NB4 (cell line): Measurements from ENCODE around the gene C9orf72.

Source experiments
- DNase-seq: peaks from one replicate; pipeline ENCODE4 v3.0.0; 2010; ENCODE audit warnings: low read depth
- H3K4me3 ChIP-seq: one replicate; pipeline ENCODE4 v1.5.1; 2011; ENCODE audit warnings: mild to moderate bottlenecking, low read depth, low read length, moderate library complexity
- MYC ChIP-seq: IDR thresholded peaks from 2 replicates; pipeline ENCODE4 v1.6.1; 2011; ENCODE audit warnings: low read depth, low read length
- POLR2A ChIP-seq: IDR thresholded peaks from 2 replicates; pipeline ENCODE4 v1.6.1; 2011; ENCODE audit warnings: mild to moderate bottlenecking; ENCODE audit not compliant: insufficient read length; ENCODE audit errors: extremely low read depth
- TF ChIP-seq, protein P1 (sequence below): IDR thresholded peaks from one replicate; pipeline ENCODE4 v1.5.1; 2012; ENCODE audit warnings: low read depth, low read length
- TF ChIP-seq, protein P2 (sequence below): IDR thresholded peaks from 2 replicates; pipeline ENCODE4 v1.6.1; 2011; ENCODE audit warnings: low read depth, low read length

C9orf72 gene

DNA sequence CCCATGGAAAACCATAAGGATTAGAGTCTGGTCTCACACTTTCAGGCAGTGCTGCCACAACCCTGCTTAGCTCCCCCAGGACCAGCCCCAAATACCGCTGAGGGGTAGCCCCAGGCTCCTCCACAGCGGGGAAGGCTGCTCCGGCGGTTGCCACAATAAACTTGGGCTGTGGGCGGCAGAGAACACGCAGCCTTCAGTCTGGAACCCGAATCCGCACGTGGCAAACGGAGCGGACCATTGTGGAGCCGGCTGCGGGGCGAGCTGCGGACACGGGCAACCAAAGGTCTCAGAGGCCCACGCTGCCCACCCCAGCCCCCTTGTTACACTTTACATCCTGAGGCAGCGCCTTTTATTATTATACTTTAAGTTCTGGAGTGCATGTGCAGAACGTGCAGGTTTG, 37.3 kb upstream of the C9orf72 start:
- DNase-seq = no peak
- no peak for TF ChIP-seq POLR2A
- TF ChIP-seq, protein P1, sequence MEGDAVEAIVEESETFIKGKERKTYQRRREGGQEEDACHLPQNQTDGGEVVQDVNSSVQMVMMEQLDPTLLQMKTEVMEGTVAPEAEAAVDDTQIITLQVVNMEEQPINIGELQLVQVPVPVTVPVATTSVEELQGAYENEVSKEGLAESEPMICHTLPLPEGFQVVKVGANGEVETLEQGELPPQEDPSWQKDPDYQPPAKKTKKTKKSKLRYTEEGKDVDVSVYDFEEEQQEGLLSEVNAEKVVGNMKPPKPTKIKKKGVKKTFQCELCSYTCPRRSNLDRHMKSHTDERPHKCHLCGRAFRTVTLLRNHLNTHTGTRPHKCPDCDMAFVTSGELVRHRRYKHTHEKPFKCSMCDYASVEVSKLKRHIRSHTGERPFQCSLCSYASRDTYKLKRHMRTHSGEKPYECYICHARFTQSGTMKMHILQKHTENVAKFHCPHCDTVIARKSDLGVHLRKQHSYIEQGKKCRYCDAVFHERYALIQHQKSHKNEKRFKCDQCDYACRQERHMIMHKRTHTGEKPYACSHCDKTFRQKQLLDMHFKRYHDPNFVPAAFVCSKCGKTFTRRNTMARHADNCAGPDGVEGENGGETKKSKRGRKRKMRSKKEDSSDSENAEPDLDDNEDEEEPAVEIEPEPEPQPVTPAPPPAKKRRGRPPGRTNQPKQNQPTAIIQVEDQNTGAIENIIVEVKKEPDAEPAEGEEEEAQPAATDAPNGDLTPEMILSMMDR = no peak
- TF ChIP-seq MYC = no peak
- TF ChIP-seq, protein P2, sequence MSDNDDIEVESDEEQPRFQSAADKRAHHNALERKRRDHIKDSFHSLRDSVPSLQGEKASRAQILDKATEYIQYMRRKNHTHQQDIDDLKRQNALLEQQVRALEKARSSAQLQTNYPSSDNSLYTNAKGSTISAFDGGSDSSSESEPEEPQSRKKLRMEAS = no peak
- no peak overlapping the region for H3K4me3 ChIP-seq

DNA sequence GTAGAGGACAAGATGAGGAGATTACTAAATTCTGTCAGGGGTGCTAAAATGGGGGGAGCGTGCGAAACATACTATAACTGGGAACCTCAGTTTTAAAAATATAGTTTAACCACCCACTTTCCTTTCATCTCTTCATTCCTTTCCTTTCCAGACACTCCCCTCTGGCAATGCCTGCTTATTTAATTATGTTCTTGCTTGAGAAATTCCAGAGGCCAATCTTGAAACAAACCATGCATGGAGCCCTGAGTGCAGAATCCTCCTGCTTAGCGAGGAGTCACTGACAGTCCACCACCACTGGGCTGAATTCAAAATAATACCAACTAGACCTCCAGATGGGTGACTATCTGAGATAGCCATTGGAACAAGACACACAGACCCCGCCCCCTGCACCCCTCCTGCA, 29.7 kb upstream of the C9orf72 start:
- H3K4me3 ChIP-seq = no peak overlapping the region
- TF ChIP-seq, protein P1 = no peak
- no peak for TF ChIP-seq POLR2A
- TF ChIP-seq, protein P2 = no peak
- TF ChIP-seq MYC = no peak
- no peak for DNase-seq

DNA sequence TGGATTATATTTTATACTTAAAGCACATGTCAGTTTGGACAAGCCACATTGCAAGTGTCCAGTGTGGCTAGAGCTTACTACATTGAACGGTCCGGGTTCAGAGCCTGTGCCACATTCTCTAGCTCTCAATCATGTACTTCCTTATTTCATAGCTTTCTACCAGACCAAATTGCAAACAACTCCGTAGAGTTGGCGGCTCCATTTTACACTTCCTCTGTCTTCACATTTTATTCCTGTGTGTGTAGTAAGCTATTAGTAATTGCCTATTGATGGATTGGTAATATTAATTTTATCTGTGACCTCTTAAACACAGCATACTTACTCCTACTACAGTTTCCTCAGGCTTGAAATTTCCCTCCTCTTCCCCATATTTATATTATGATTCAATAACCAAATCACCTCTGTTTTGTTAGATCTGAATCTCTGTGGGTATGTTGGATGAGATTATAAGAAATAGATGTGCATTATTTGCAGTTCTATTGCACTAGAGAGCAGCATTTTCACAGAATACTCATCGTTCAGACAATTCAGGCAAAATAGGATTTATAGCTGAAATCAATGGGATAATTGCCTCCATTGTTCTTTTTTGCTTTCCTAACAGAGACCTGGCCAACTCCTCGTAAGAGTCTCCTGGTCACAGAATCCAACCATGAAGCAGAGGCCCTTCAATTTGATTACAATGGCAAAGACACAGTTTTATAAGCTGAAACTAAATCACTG, 29.0 kb upstream of the C9orf72 start:
- no peak overlapping the region for H3K4me3 ChIP-seq
- DNase-seq = peak; percentile 37
- no peak for TF ChIP-seq POLR2A
- TF ChIP-seq, protein P2 = 0 out of 2 replicates have a peak, but pooled peaks have one; percentile 22

DNA sequence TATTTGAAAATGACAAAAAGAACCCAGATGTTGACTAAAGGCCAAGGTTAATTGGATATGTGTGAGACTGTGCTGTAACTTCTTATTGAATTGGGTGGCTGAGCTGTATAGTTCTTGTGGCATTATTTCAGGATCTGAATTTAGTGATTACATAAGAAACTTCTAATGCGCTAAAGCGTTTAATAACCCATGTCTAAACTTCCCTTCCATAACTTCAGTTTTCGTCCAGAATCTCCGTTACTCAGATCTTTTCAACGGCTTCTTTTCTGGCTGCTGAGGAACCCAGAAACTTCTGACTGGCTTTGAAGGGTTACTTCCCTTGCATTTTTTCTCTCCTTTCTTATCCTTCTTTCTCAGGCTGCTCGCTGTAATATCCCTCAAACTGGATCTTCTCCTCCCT, 28.1 kb upstream of the C9orf72 start:
- no peak overlapping the region for H3K4me3 ChIP-seq
- TF ChIP-seq POLR2A (no peak), MYC (no peak)
- TF ChIP-seq, protein P2 = no peak
- TF ChIP-seq, protein P1 = no peak
- DNase-seq = no peak

DNA sequence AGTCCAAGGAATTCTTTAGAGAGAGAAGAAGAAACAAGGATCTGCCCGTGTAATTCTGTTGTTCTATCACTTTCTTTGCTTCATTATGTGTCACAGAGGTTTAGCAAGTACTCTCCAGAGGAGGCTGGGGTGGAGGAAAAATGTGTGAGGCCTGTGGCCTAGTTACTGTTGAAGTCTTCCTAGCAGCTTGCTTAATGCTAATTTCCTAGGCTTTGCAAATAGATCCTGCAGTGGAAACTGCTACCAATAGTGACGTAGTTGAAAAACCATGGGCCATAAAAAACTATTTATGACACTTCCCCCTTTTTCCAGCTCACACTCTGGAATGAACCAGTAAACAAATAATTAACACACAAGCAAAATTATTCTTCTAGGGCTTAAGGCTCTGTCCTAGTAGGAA, 27.0 kb upstream of the C9orf72 start:
- no peak overlapping the region for H3K4me3 ChIP-seq
- DNase-seq = no peak
- TF ChIP-seq, protein P1 = no peak
- TF ChIP-seq, protein P2 = no peak
- TF ChIP-seq MYC = no peak
- TF ChIP-seq POLR2A = no peak

DNA sequence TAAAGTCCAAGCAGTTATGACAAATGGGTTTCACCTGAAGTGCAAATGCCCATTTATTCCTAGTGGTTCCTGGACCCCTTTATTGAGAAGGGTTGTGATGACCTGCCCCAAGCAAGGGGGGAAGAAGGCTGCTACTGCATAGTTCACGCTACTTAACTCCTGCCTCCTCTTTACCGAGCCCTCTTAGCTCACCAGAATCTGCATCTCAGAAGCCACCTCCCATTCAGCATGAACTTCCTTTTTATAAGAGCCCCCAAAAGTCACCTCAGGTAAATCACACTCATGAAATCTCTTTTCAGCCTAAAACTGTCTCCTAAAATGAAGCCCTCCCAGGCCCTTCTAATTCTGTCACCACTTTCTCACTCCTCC, 26.6 kb upstream of the C9orf72 start:
- H3K4me3 ChIP-seq = no peak overlapping the region
- no peak for DNase-seq
- no peak for TF ChIP-seq POLR2A
- TF ChIP-seq, protein P2 = no peak
- TF ChIP-seq, protein P1 = no peak
